Activated CD8-positive, alpha-beta T cell treated with anti-CD3 and anti-CD28 coated beads for 36 hours (primary cell): ENCODE data around the gene PIEZO2. TPM values are rescaled to one million over a fixed set of nuclear protein-coding genes. Genes with fewer than 3 reads are reported as not detected.

Source experiments
- ATAC-seq: fragments of 200-7000 bp; cut with Tn5 transposase; one replicate; pipeline ENCODE4 v1.10.0; 2021; ENCODE audit warnings: mild to moderate bottlenecking, moderate library complexity
- CTCF ChIA-PET: fragments of 350-600 bp; sonication (Branson Sonifier 250); formaldehyde crosslinking; loops from one replicate; lab custom pipeline; 2021; ENCODE audit warnings: antibody characterized with exemption; lab: Charles Lee
- POLR2A ChIA-PET: fragments of 350-600 bp; sonication (Branson Sonifier 250); formaldehyde crosslinking; loops from one replicate; lab custom pipeline; 2021; ENCODE audit warnings: antibody characterized with exemption; lab: Charles Lee
- DNase-seq: peaks from one replicate; pipeline ENCODE4 v3.0.0-alpha.2; 2020
- H3K27ac Mint-ChIP-seq: one replicate; pipeline ENCODE4 v1.8.0; 2021; ENCODE audit warnings: mild to moderate bottlenecking, mixed read lengths
- H3K27me3 Mint-ChIP-seq: one replicate; pipeline ENCODE4 v1.8.0; 2021; ENCODE audit warnings: mixed read lengths
- H3K36me3 Mint-ChIP-seq: one replicate; pipeline ENCODE4 v1.8.0; 2021; ENCODE audit warnings: low read depth, mixed read lengths
- H3K4me1 Mint-ChIP-seq: one replicate; pipeline ENCODE4 v1.8.0; 2021; ENCODE audit warnings: low read depth, mixed read lengths
- H3K4me3 Mint-ChIP-seq: one replicate; pipeline ENCODE4 v1.8.0; 2021; ENCODE audit warnings: mild to moderate bottlenecking, moderate library complexity, mixed read lengths
- H3K9me3 Mint-ChIP-seq: one replicate; pipeline ENCODE4 v1.8.0; 2021; ENCODE audit warnings: mixed read lengths
- CTCF ChIP-seq: fragments of 200-600 bp; IDR thresholded peaks from one replicate; pipeline ENCODE4 v1.8.0; 2022; ENCODE audit warnings: antibody characterized with exemption, mild to moderate bottlenecking
- intact Hi-C: fragments of 100-400 bp; cut with micrococcal nuclease; formaldehyde crosslinking; loops from one replicate; pipeline ENCODE4 v1.10.0; 2022
- total RNA-seq, 2 experiments: library from RNA; stranded (reverse); gene quantifications; one replicate each; pipeline ENCODE4 v1.2.3, GENCODE V29; 2021

PIEZO2 gene
- total RNA-seq, 2 experiments from 2014 or later = not detected

- no peaks in the 10 kb centered on the region for H3K36me3 Mint-ChIP-seq
- no peaks in the 10 kb centered on the region for H3K4me1 Mint-ChIP-seq
- H3K27ac Mint-ChIP-seq = no peak overlapping the region
- DNase-seq (no peak), ATAC-seq (no peak)
- ChIA-PET CTCF (interaction anchor here (0.6 to 1.2 kb wide), 2 partner anchors 162 to 270 kb away, joined by 3 read pairs; no protein-coding TSS in a partner anchor), POLR2A (no interaction called here)
- no peaks in the 10 kb centered on the region for H3K27me3 Mint-ChIP-seq
- no peak for TF ChIP-seq CTCF
- intact Hi-C loops = no loop called here
- no peak overlapping the region for H3K4me3 Mint-ChIP-seq
- H3K9me3 Mint-ChIP-seq = no peaks in the 10 kb centered on the region
Measured at GRCh38 chr18:11121443-11121849, 27.9 kb downstream of the PIEZO2 start.

- no peaks in the 10 kb centered on the region for H3K4me1 Mint-ChIP-seq
- DNase-seq (no peak), ATAC-seq (no peak)
- TF ChIP-seq CTCF = no peak
- intact Hi-C loops = no loop called here
- no peak overlapping the region for H3K4me3 Mint-ChIP-seq
- H3K27ac Mint-ChIP-seq = no peak overlapping the region
- CTCF ChIA-PET = no interaction called here
- H3K9me3 Mint-ChIP-seq = no peaks in the 10 kb centered on the region
- POLR2A ChIA-PET = no interaction called here
- H3K27me3 Mint-ChIP-seq = no peaks in the 10 kb centered on the region
- H3K36me3 Mint-ChIP-seq = no peaks in the 10 kb centered on the region
Measured at GRCh38 chr18:11119959-11120587, 29.3 kb downstream of the PIEZO2 start.

- no peak for TF ChIP-seq CTCF
- no peak overlapping the region for H3K27ac Mint-ChIP-seq
- no peaks in the 10 kb centered on the region for H3K36me3 Mint-ChIP-seq
- CTCF ChIA-PET = no interaction called here
- H3K27me3 Mint-ChIP-seq = no peaks in the 10 kb centered on the region
- intact Hi-C loops = no loop called here
- H3K9me3 Mint-ChIP-seq = no peaks in the 10 kb centered on the region
- H3K4me1 Mint-ChIP-seq = no peaks in the 10 kb centered on the region
- no peak for DNase-seq
- POLR2A ChIA-PET = no interaction called here
- no peak overlapping the region for H3K4me3 Mint-ChIP-seq
- ATAC-seq = no peak
Measured at GRCh38 chr18:11119550-11119949, 29.8 kb downstream of the PIEZO2 start.

- DNase-seq = no peak
- no peak overlapping the region for H3K4me3 Mint-ChIP-seq
- ChIA-PET CTCF (no interaction called here), POLR2A (no interaction called here)
- no peak for TF ChIP-seq CTCF
- ATAC-seq = no peak
- no peak overlapping the region for H3K27ac Mint-ChIP-seq
- no peaks in the 10 kb centered on the region for H3K4me1 Mint-ChIP-seq
- no peaks in the 10 kb centered on the region for H3K36me3 Mint-ChIP-seq
- H3K9me3 Mint-ChIP-seq = no peaks in the 10 kb centered on the region
- intact Hi-C loops = no loop called here
- no peaks in the 10 kb centered on the region for H3K27me3 Mint-ChIP-seq
Measured at GRCh38 chr18:11118051-11118766, 31.2 kb downstream of the PIEZO2 start.

- no peak for TF ChIP-seq CTCF
- ATAC-seq = no peak
- Mint-ChIP-seq H3K27ac (no peak overlapping the region), H3K9me3 (no peaks in the 10 kb centered on the region), H3K27me3 (no peaks in the 10 kb centered on the region), H3K4me1 (no peaks in the 10 kb centered on the region), H3K4me3 (no peak overlapping the region), H3K36me3 (no peaks in the 10 kb centered on the region)
- intact Hi-C loops = no loop called here
- POLR2A ChIA-PET = no interaction called here
- CTCF ChIA-PET = no interaction called here
- no peak for DNase-seq
Measured at GRCh38 chr18:11115276-11115675, 34.1 kb downstream of the PIEZO2 start.
